ENCODE results near the gene IFNB1.

Gene IFNB1

DNA sequence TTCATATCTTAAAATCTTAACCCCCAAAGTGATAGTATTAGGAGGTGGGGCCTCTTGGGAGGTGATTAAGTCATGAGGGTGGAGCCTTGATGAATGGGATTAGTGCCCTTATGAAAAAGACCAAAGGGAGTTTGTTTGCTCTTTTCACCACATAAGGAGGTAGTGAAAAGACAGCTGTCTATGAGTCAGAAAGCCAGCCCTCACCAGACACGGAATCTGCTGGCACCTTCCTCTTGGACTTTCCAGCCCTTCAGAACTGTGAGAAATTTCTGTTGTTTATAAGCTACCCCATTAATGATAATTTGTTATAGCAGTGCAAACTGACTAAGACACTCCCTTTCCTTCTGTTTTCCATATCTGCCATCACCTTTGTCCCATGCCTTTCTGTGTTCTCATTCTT, 20.8 kb downstream of the IFNB1 start:
- no peak overlapping the region for H3K4me2 ChIP-seq
- H3K9ac ChIP-seq = no peak overlapping the region
- no peaks in the 10 kb centered on the region for H3K79me2 ChIP-seq (ENCODE audit: insufficient read depth, low read depth)
- no peak overlapping the region for H3K27ac ChIP-seq
- H3K36me3 ChIP-seq (ENCODE audit: insufficient read depth) = no peaks in the 10 kb centered on the region
- no peaks in the 10 kb centered on the region for H3K27me3 ChIP-seq (ENCODE audit: insufficient read depth, low read depth)
- TF ChIP-seq, protein P1, sequence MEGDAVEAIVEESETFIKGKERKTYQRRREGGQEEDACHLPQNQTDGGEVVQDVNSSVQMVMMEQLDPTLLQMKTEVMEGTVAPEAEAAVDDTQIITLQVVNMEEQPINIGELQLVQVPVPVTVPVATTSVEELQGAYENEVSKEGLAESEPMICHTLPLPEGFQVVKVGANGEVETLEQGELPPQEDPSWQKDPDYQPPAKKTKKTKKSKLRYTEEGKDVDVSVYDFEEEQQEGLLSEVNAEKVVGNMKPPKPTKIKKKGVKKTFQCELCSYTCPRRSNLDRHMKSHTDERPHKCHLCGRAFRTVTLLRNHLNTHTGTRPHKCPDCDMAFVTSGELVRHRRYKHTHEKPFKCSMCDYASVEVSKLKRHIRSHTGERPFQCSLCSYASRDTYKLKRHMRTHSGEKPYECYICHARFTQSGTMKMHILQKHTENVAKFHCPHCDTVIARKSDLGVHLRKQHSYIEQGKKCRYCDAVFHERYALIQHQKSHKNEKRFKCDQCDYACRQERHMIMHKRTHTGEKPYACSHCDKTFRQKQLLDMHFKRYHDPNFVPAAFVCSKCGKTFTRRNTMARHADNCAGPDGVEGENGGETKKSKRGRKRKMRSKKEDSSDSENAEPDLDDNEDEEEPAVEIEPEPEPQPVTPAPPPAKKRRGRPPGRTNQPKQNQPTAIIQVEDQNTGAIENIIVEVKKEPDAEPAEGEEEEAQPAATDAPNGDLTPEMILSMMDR (conservative IDR thresholded peaks at IDR 0.05; ENCODE audit: low read depth, low read length) = no peak
- no peaks in the 10 kb centered on the region for H4K20me1 ChIP-seq (ENCODE audit: insufficient read depth)
- H2AFZ ChIP-seq (ENCODE audit: low read depth) = no peak overlapping the region
- peaks cover 16% of the 10 kb centered on the region for H3K4me1 ChIP-seq (ENCODE audit: low read depth, poor library complexity, severe bottlenecking)
- H3K4me3 ChIP-seq (IDR thresholded peaks at IDR 0.05; ENCODE audit: insufficient read depth, low read depth, low read length) = no peak overlapping the region

DNA sequence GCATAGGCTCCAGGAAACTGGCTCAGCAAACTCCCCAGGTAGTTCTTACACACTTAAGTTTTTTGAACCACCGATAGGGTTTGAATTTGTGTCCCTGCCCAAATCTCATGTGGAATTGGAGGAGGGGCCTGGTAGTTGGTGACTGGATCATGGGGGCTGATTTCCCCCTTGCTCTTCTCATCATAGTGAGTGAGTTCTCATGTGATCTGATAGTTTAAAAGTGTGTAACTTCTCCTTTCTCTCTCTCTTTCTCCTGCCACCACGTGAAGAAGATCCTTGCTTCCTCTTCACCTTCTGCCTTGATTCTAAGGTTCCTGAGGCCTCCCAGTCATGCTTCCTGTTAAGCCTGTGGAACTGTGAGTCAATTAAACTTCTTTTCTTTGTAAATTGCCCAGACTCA, 23.9 kb downstream of the IFNB1 start:
- H3K9ac ChIP-seq = no peak overlapping the region
- no peak overlapping the region for H2AFZ ChIP-seq (ENCODE audit: low read depth)
- no peak overlapping the region for H3K27ac ChIP-seq
- no peaks in the 10 kb centered on the region for H3K36me3 ChIP-seq (ENCODE audit: insufficient read depth)
- no peak overlapping the region for H3K4me3 ChIP-seq (IDR thresholded peaks at IDR 0.05; ENCODE audit: insufficient read depth, low read depth, low read length)
- H3K79me2 ChIP-seq (ENCODE audit: insufficient read depth, low read depth) = no peaks in the 10 kb centered on the region
- no peak overlapping the region for H3K4me2 ChIP-seq
- TF ChIP-seq, protein P1 (conservative IDR thresholded peaks at IDR 0.05; ENCODE audit: low read depth, low read length) = no peak
- no peaks in the 10 kb centered on the region for H3K27me3 ChIP-seq (ENCODE audit: insufficient read depth, low read depth)
- no peaks in the 10 kb centered on the region for H4K20me1 ChIP-seq (ENCODE audit: insufficient read depth)
- no peaks in the 10 kb centered on the region for H3K4me1 ChIP-seq (ENCODE audit: low read depth, poor library complexity, severe bottlenecking)

DNA sequence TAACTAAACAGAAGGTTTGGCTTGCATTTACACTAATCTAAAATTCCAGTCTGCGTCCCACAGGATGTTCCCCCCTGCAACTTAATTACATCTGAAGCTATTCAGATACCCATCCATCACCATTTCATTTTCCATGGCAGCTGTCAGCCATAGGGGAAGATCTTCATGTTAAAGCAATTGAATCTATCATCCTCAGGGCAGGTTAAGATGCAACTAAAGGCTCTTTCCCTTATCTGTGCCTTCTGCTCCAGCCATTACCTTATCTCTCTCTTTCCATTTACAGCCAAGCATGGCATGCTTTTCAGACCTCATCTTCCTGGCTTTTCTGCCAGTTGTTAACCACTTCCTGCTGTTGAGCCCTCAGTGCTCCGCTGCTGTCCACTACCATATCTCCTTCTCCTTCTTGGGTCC, 30.5 kb downstream of the IFNB1 start:
- Histone ChIP-seq H3K27me3 (ENCODE audit: insufficient read depth, low read depth) (no peaks in the 10 kb centered on the region), H3K79me2 (ENCODE audit: insufficient read depth, low read depth) (no peaks in the 10 kb centered on the region), H3K4me2 (no peak overlapping the region), H2AFZ (ENCODE audit: low read depth) (no peak overlapping the region), H3K4me1 (ENCODE audit: low read depth, poor library complexity, severe bottlenecking) (no peaks in the 10 kb centered on the region), H4K20me1 (ENCODE audit: insufficient read depth) (no peaks in the 10 kb centered on the region), H3K27ac (no peak overlapping the region), H3K36me3 (ENCODE audit: insufficient read depth) (no peaks in the 10 kb centered on the region), H3K4me3 (IDR thresholded peaks at IDR 0.05; ENCODE audit: insufficient read depth, low read depth, low read length) (no peak overlapping the region), H3K9ac (no peak overlapping the region)
- TF ChIP-seq, protein P1 (conservative IDR thresholded peaks at IDR 0.05; ENCODE audit: low read depth, low read length) = no peak

DNA sequence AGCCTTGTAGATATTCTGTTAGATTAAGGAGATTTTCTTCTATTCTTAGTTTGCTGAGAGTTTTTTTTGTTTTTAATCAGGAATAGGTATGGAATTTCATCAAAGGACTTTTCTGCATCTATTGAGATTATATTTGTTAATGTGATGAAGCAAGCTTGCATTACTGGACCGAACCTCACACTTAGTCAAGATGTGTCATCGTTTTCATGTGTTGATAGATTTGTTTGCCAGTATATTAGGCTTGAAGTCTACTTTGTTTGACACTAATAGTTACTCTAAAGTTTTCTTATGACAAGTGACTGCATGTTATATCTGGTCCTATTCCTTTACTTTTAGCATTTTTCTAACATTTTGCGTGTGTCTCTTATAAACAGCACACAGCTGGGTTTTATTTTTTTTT, 33.9 kb downstream of the IFNB1 start:
- H3K4me3 ChIP-seq (IDR thresholded peaks at IDR 0.05; ENCODE audit: insufficient read depth, low read depth, low read length) = no peak overlapping the region
- H3K9ac ChIP-seq = no peak overlapping the region
- no peak overlapping the region for H3K4me2 ChIP-seq
- no peaks in the 10 kb centered on the region for H4K20me1 ChIP-seq (ENCODE audit: insufficient read depth)
- no peaks in the 10 kb centered on the region for H3K27me3 ChIP-seq (ENCODE audit: insufficient read depth, low read depth)
- H3K27ac ChIP-seq = no peak overlapping the region
- no peak overlapping the region for H2AFZ ChIP-seq (ENCODE audit: low read depth)
- no peaks in the 10 kb centered on the region for H3K36me3 ChIP-seq (ENCODE audit: insufficient read depth)
- H3K4me1 ChIP-seq (ENCODE audit: low read depth, poor library complexity, severe bottlenecking) = no peaks in the 10 kb centered on the region
- no peaks in the 10 kb centered on the region for H3K79me2 ChIP-seq (ENCODE audit: insufficient read depth, low read depth)
- TF ChIP-seq, protein P1 (conservative IDR thresholded peaks at IDR 0.05; ENCODE audit: low read depth, low read length) = no peak

Measured in KMS-11 (cell line).